H9 (cell line): ENCODE measurements around the gene PARP8. TPM values are rescaled to one million over a fixed set of nuclear protein-coding genes. Genes with fewer than 3 reads are reported as not detected.

Experiments used
- DNase-seq: peaks from one replicate; pipeline ENCODE4 v3.0.0-alpha.2; 2017
- H2AFZ ChIP-seq: one replicate; pipeline ENCODE4 v1.6.1; 2013; ENCODE audit warnings: mild to moderate bottlenecking, low read length, control low read depth, moderate library complexity
- H2AK5ac ChIP-seq: 2 replicates; pipeline ENCODE4 v1.6.1; 2013; ENCODE audit warnings: low read length, control low read depth, mixed read lengths; ENCODE audit not compliant: insufficient read length
- H2BK120ac ChIP-seq: one replicate; pipeline ENCODE4 v1.6.1; 2013; ENCODE audit warnings: low read depth, mild to moderate bottlenecking, low read length, control low read depth, inconsistent platforms; ENCODE audit not compliant: poor library complexity, severe bottlenecking
- H2BK12ac ChIP-seq: 2 replicates; pipeline ENCODE4 v1.6.1; 2013; ENCODE audit warnings: low read length, control low read depth, mixed read lengths, low read depth; ENCODE audit not compliant: insufficient read length
- H2BK15ac ChIP-seq: 2 replicates; pipeline ENCODE4 v1.6.1; 2013; ENCODE audit warnings: low read depth, low read length, control low read depth
- H2BK20ac ChIP-seq: one replicate; pipeline ENCODE4 v1.6.1; 2013; ENCODE audit warnings: low read depth, mild to moderate bottlenecking, low read length, control low read depth, inconsistent platforms; ENCODE audit not compliant: poor library complexity, severe bottlenecking
- H2BK5ac ChIP-seq: 2 replicates; pipeline ENCODE4 v1.6.1; 2013; ENCODE audit warnings: low read length, control low read depth, mixed read lengths; ENCODE audit not compliant: insufficient read length
- H3K14ac ChIP-seq: 2 replicates; pipeline ENCODE4 v1.6.1; 2013; ENCODE audit warnings: low read length, control low read depth; ENCODE audit not compliant: insufficient read depth
- H3K18ac ChIP-seq: 2 replicates; pipeline ENCODE4 v1.6.1; 2013; ENCODE audit warnings: low read depth, mild to moderate bottlenecking, mixed read lengths, low read length, control low read depth; ENCODE audit not compliant: insufficient read length
- H3K23ac ChIP-seq: 2 replicates; pipeline ENCODE4 v1.6.1; 2013; ENCODE audit warnings: low read length, control low read depth, mixed read lengths, low read depth; ENCODE audit not compliant: insufficient read length
- H3K23me2 ChIP-seq: 2 replicates; pipeline ENCODE4 v1.6.1; 2013; ENCODE audit warnings: low read depth, mild to moderate bottlenecking, mixed read lengths, low read length, control low read depth; ENCODE audit not compliant: insufficient read length, poor library complexity, severe bottlenecking
- H3K27ac ChIP-seq: 2 replicates; pipeline ENCODE4 v1.5.1; 2013; ENCODE audit warnings: low read length, control low read depth, mixed read lengths, low read depth; ENCODE audit not compliant: insufficient read length
- H3K27me3 ChIP-seq: 2 replicates; pipeline ENCODE4 v1.6.1; 2013; ENCODE audit warnings: low read length, control low read depth, inconsistent platforms; ENCODE audit not compliant: insufficient read depth
- H3K4ac ChIP-seq: 2 replicates; pipeline ENCODE4 v1.6.1; 2013; ENCODE audit warnings: low read depth, mild to moderate bottlenecking, control low read depth, inconsistent platforms, low read length, moderate library complexity
- H3K4me1 ChIP-seq: 2 replicates; pipeline ENCODE4 v1.6.1; 2013; ENCODE audit warnings: low read length, control low read depth, inconsistent platforms; ENCODE audit not compliant: insufficient read depth
- H3K4me2 ChIP-seq: 2 replicates; pipeline ENCODE4 v1.6.1; 2013; ENCODE audit warnings: low read length, control low read depth, mixed read lengths; ENCODE audit not compliant: insufficient read length, insufficient read depth
- H3K56ac ChIP-seq: 2 replicates; pipeline ENCODE4 v1.6.1; 2013; ENCODE audit warnings: low read depth, mild to moderate bottlenecking, mixed read lengths, low read length, control low read depth; ENCODE audit not compliant: insufficient read length
- H3K79me1 ChIP-seq: 2 replicates; pipeline ENCODE4 v1.6.1; 2013; ENCODE audit warnings: low read depth, mild to moderate bottlenecking, moderate library complexity, low read length, control low read depth, inconsistent platforms; ENCODE audit not compliant: insufficient read depth, poor library complexity, severe bottlenecking
- H3K79me2 ChIP-seq: 2 replicates; pipeline ENCODE4 v1.6.1; 2013; ENCODE audit warnings: low read length, control low read depth, inconsistent platforms; ENCODE audit not compliant: insufficient read depth
- H3K9ac ChIP-seq: 2 replicates; pipeline ENCODE4 v1.6.1; 2013; ENCODE audit warnings: low read length, control low read depth, mixed read lengths; ENCODE audit not compliant: insufficient read length; ENCODE audit errors: extremely low read depth
- H3K9me3 ChIP-seq: one replicate; pipeline ENCODE4 v1.6.1; 2013; ENCODE audit warnings: low read depth, low read length, inconsistent platforms; ENCODE audit not compliant: control insufficient read depth
- H3T11ph ChIP-seq: one replicate; pipeline ENCODE4 v1.6.1; 2013; ENCODE audit warnings: mild to moderate bottlenecking, low read length, control low read depth, inconsistent platforms
- H4K20me1 ChIP-seq: one replicate; pipeline ENCODE4 v1.6.1; 2013; ENCODE audit not compliant: control insufficient read depth, insufficient read length, insufficient read depth
- H4K5ac ChIP-seq: 2 replicates; pipeline ENCODE4 v1.6.1; 2013; ENCODE audit warnings: low read depth, mild to moderate bottlenecking, mixed read lengths, low read length, control low read depth; ENCODE audit not compliant: insufficient read length
- H4K8ac ChIP-seq: replicated peaks from 2 replicates; pipeline ENCODE4 v1.6.1; 2013; ENCODE audit warnings: low read length, control low read depth, mixed read lengths, low read depth; ENCODE audit not compliant: insufficient read length
- H4K91ac ChIP-seq: 2 replicates; pipeline ENCODE4 v1.6.1; 2013; ENCODE audit warnings: low read depth, mild to moderate bottlenecking, moderate library complexity, mixed read lengths, low read length, control low read depth; ENCODE audit not compliant: insufficient read length
- H3K27ac Mint-ChIP-seq, 3 experiments: 2 replicates in 2 of 3; 3 replicates in 1 of 3; pipeline ENCODE4 v1.8.0; 2020 to 2021; ENCODE audit warnings: mixed read lengths in 3 of 3, mild to moderate bottlenecking in 1 of 3, moderate library complexity in 1 of 3
- H3K27me3 Mint-ChIP-seq: 2 replicates; pipeline ENCODE4 v1.8.0; 2021; ENCODE audit warnings: low read depth, mild to moderate bottlenecking, moderate library complexity, mixed read lengths
- H3K36me3 Mint-ChIP-seq, 3 experiments: 2 replicates in 2 of 3; 3 replicates in 1 of 3; pipeline ENCODE4 v1.8.0; 2020 to 2021; ENCODE audit warnings: low read depth in 3 of 3, mixed read lengths in 3 of 3; ENCODE audit not compliant: insufficient read depth in 1 of 3
- H3K4me1 Mint-ChIP-seq, 2 experiments: 2 replicates each; pipeline ENCODE4 v1.8.0; 2020; ENCODE audit warnings: mixed read lengths in 2 of 2
- H3K4me3 Mint-ChIP-seq, 2 experiments: 2 replicates in 1 of 2; 3 replicates in 1 of 2; pipeline ENCODE4 v1.8.0; 2020 to 2021; ENCODE audit warnings: mild to moderate bottlenecking in 2 of 2, mixed read lengths in 2 of 2, moderate library complexity in 1 of 2
- H3K9me3 Mint-ChIP-seq, 2 experiments: 2 replicates in 1 of 2; 3 replicates in 1 of 2; pipeline ENCODE4 v1.8.0; 2020; ENCODE audit warnings: mild to moderate bottlenecking in 2 of 2, mixed read lengths in 2 of 2, moderate library complexity in 1 of 2
- WGBS: extraction: QIAGEN DNeasy Blood & Tissue Kit; methylation state at CpG from one replicate; pipeline ENCODE4 v1.1.7; 2013; ENCODE audit warnings: missing lambda C conversion rate, low lambda C conversion rate, mixed read lengths; ENCODE audit not compliant: insufficient read length; ENCODE audit errors: extremely low coverage; 5-methylcytosine and 5-hydroxymethylcytosine counted together
- total RNA-seq: library from RNA; stranded (reverse); gene quantifications from 2 replicates; pipeline ENCODE4 v1.2.1, GENCODE V29; 2021
- TF ChIP-seq, protein P1 (sequence below): fragments of 200-600 bp; sonication (generic); conservative IDR thresholded peaks from 3 replicates; pipeline ENCODE4 v1.8.0; 2021; ENCODE audit warnings: antibody characterized with exemption, mild to moderate bottlenecking

The PARP8 gene
- total RNA-seq, 1 experiment from 2014 or later = 34.0 TPM

DNA sequence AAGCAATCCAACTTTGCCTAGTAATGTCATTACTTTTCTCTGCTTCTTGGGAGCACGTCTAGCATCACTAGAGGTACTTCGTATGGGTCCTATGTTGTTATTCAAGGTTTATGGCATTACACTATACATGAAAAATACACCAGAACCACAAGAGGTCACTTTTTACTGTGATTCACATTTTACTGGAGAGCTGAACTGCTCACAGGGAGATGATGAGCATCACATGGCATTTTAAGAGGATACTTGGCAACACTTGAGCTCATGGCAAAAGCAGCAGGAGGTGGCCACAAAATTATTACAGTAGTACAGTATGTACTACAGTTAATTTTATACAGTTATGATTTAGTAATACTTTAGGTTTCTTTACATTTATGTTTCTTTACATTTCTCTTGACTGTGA lies 223.4 kb downstream of the PARP8 start:
- Histone ChIP-seq H3T11ph (no peak overlapping the region), H3K79me1 (no peaks in the 10 kb centered on the region), H3K9me3 (no peaks in the 10 kb centered on the region), H4K91ac (no peak overlapping the region), H4K5ac (no peak overlapping the region), H3K4me1 (no peaks in the 10 kb centered on the region), H3K4me2 (no peak overlapping the region), H2BK120ac (no peak overlapping the region), H2AK5ac (no peak overlapping the region), H3K27me3 (no peaks in the 10 kb centered on the region), H3K9ac (no peak overlapping the region), H2BK12ac (no peak overlapping the region), H3K23me2 (no peaks in the 10 kb centered on the region), H4K8ac (no peak overlapping the region), H3K4ac (no peak overlapping the region), H4K20me1 (no peaks in the 10 kb centered on the region), H3K27ac (no peak overlapping the region), H3K18ac (no peak overlapping the region), H2BK5ac (no peak overlapping the region), H3K14ac (no peak overlapping the region), H3K79me2 (no peaks in the 10 kb centered on the region), H2BK15ac (no peak overlapping the region), H2BK20ac (no peak overlapping the region), H2AFZ (no peak overlapping the region), H3K56ac (no peak overlapping the region), H3K23ac (no peak overlapping the region)
- Mint-ChIP-seq H3K4me3 (no peak overlapping the region), H3K9me3 (no peaks in the 10 kb centered on the region), H3K27ac (no peak overlapping the region), H3K27me3 (no peaks in the 10 kb centered on the region), H3K36me3 (no peaks in the 10 kb centered on the region), H3K4me1 (no peaks in the 10 kb centered on the region)
- no CpG with 5 or more reads among the region's 2 CpGs for WGBS
- TF ChIP-seq, protein P1, sequence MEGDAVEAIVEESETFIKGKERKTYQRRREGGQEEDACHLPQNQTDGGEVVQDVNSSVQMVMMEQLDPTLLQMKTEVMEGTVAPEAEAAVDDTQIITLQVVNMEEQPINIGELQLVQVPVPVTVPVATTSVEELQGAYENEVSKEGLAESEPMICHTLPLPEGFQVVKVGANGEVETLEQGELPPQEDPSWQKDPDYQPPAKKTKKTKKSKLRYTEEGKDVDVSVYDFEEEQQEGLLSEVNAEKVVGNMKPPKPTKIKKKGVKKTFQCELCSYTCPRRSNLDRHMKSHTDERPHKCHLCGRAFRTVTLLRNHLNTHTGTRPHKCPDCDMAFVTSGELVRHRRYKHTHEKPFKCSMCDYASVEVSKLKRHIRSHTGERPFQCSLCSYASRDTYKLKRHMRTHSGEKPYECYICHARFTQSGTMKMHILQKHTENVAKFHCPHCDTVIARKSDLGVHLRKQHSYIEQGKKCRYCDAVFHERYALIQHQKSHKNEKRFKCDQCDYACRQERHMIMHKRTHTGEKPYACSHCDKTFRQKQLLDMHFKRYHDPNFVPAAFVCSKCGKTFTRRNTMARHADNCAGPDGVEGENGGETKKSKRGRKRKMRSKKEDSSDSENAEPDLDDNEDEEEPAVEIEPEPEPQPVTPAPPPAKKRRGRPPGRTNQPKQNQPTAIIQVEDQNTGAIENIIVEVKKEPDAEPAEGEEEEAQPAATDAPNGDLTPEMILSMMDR = no peak
- no peak for DNase-seq

Other genes with a start within 250 kb of the PARP8 start
- 38.1 and 39.4 TPM in 2 replicates for gene EMB, start 225.3 kb upstream of the PARP8 start, total RNA-seq